ENCODE measurements around the gene LY6G6C. TPM values are rescaled to one million over a fixed set of nuclear protein-coding genes. Genes with fewer than 3 reads are reported as not detected.

Gene LY6G6C
- total and polyA plus RNA-seq, 2 of the 13 experiments (the other 11 are each of a cell fraction or from before 2014, with no cell fraction given), result 0.15 TPM; not detected in 1

DNA sequence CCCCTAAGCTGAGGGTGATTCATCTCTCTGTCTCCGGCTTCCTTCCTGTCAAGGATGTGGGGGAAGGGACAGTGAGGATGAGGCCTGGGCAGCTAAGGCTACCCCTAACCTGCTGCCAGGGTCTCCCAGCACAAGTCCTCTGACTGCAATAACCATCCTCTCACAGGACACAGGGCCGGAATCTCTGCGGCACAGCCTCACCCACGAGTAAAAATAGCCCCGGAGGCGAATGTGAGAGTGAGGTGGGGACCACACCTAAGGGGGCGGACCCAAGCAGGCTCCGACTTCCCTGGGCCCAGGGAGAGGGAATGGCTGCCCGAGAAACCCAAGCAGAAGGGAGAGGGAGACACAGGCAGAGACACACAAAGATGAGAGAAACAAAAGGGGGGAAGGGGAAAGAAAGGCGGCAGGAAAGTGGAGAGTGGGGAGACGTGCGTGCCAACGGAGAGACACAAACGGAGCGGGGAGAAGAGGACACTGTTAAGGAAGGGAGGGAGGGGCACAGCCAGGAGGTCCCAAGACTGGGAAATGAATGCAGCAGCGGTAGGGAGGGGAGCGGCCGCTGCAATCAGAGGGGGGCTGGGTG is 13.4 kb upstream of the LY6G6C start (continued):
- no peak for TF ChIP-seq ZNF737 (CRISPR knock-in tag; IDR thresholded peaks at IDR 0.05; ENCODE audit: borderline replicate concordance)
- TF ChIP-seq, protein P1, sequence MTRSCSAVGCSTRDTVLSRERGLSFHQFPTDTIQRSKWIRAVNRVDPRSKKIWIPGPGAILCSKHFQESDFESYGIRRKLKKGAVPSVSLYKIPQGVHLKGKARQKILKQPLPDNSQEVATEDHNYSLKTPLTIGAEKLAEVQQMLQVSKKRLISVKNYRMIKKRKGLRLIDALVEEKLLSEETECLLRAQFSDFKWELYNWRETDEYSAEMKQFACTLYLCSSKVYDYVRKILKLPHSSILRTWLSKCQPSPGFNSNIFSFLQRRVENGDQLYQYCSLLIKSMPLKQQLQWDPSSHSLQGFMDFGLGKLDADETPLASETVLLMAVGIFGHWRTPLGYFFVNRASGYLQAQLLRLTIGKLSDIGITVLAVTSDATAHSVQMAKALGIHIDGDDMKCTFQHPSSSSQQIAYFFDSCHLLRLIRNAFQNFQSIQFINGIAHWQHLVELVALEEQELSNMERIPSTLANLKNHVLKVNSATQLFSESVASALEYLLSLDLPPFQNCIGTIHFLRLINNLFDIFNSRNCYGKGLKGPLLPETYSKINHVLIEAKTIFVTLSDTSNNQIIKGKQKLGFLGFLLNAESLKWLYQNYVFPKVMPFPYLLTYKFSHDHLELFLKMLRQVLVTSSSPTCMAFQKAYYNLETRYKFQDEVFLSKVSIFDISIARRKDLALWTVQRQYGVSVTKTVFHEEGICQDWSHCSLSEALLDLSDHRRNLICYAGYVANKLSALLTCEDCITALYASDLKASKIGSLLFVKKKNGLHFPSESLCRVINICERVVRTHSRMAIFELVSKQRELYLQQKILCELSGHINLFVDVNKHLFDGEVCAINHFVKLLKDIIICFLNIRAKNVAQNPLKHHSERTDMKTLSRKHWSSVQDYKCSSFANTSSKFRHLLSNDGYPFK (CRISPR knock-in tag; IDR thresholded peaks at IDR 0.05; ENCODE audit: borderline replicate concordance), result no peak; the same call in 1 of the 2 replicates
- peak; percentile 76 for TF ChIP-seq RBM39 (IDR thresholded peaks at IDR 0.05; ENCODE audit: low read depth, low read length, poor library complexity, severe bottlenecking)
- TF ChIP-seq, protein P2, sequence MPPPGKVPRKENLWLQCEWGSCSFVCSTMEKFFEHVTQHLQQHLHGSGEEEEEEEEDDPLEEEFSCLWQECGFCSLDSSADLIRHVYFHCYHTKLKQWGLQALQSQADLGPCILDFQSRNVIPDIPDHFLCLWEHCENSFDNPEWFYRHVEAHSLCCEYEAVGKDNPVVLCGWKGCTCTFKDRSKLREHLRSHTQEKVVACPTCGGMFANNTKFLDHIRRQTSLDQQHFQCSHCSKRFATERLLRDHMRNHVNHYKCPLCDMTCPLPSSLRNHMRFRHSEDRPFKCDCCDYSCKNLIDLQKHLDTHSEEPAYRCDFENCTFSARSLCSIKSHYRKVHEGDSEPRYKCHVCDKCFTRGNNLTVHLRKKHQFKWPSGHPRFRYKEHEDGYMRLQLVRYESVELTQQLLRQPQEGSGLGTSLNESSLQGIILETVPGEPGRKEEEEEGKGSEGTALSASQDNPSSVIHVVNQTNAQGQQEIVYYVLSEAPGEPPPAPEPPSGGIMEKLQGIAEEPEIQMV (CRISPR knock-in tag; IDR thresholded peaks at IDR 0.05; ENCODE audit: low read depth), result no peak
- TF ChIP-seq, protein P3, sequence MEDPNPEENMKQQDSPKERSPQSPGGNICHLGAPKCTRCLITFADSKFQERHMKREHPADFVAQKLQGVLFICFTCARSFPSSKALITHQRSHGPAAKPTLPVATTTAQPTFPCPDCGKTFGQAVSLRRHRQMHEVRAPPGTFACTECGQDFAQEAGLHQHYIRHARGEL (CRISPR knock-in tag; IDR thresholded peaks at IDR 0.05), result no peak
- TF ChIP-seq, protein P4, sequence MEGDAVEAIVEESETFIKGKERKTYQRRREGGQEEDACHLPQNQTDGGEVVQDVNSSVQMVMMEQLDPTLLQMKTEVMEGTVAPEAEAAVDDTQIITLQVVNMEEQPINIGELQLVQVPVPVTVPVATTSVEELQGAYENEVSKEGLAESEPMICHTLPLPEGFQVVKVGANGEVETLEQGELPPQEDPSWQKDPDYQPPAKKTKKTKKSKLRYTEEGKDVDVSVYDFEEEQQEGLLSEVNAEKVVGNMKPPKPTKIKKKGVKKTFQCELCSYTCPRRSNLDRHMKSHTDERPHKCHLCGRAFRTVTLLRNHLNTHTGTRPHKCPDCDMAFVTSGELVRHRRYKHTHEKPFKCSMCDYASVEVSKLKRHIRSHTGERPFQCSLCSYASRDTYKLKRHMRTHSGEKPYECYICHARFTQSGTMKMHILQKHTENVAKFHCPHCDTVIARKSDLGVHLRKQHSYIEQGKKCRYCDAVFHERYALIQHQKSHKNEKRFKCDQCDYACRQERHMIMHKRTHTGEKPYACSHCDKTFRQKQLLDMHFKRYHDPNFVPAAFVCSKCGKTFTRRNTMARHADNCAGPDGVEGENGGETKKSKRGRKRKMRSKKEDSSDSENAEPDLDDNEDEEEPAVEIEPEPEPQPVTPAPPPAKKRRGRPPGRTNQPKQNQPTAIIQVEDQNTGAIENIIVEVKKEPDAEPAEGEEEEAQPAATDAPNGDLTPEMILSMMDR (CRISPR knock-in tag; IDR thresholded peaks at IDR 0.05), result no peak
- TF ChIP-seq ZNF614 (CRISPR knock-in tag; IDR thresholded peaks at IDR 0.05; ENCODE audit: borderline replicate concordance), result peak; percentile 47; the same call in 1 of the 2 replicates
- TF ChIP-seq PHF5A (CRISPR knock-in tag; IDR thresholded peaks at IDR 0.05; ENCODE audit: low read depth, unreplicated experiment), result no peak
- TF ChIP-seq, protein P5, sequence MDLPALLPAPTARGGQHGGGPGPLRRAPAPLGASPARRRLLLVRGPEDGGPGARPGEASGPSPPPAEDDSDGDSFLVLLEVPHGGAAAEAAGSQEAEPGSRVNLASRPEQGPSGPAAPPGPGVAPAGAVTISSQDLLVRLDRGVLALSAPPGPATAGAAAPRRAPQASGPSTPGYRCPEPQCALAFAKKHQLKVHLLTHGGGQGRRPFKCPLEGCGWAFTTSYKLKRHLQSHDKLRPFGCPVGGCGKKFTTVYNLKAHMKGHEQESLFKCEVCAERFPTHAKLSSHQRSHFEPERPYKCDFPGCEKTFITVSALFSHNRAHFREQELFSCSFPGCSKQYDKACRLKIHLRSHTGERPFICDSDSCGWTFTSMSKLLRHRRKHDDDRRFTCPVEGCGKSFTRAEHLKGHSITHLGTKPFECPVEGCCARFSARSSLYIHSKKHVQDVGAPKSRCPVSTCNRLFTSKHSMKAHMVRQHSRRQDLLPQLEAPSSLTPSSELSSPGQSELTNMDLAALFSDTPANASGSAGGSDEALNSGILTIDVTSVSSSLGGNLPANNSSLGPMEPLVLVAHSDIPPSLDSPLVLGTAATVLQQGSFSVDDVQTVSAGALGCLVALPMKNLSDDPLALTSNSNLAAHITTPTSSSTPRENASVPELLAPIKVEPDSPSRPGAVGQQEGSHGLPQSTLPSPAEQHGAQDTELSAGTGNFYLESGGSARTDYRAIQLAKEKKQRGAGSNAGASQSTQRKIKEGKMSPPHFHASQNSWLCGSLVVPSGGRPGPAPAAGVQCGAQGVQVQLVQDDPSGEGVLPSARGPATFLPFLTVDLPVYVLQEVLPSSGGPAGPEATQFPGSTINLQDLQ (CRISPR knock-in tag; IDR thresholded peaks at IDR 0.05), result no peak
- TF ChIP-seq FOSL1 (CRISPR knock-in tag; IDR thresholded peaks at IDR 0.05; ENCODE audit: borderline replicate concordance), result peak; percentile 66; the same call in 1 of the 2 replicates
- no peak for TF ChIP-seq POLR2A (IDR thresholded peaks at IDR 0.05; ENCODE audit: insufficient read depth in 1 of 2, low read depth in 2 of 2, low read length in 2 of 2)
- TF ChIP-seq, protein P6, sequence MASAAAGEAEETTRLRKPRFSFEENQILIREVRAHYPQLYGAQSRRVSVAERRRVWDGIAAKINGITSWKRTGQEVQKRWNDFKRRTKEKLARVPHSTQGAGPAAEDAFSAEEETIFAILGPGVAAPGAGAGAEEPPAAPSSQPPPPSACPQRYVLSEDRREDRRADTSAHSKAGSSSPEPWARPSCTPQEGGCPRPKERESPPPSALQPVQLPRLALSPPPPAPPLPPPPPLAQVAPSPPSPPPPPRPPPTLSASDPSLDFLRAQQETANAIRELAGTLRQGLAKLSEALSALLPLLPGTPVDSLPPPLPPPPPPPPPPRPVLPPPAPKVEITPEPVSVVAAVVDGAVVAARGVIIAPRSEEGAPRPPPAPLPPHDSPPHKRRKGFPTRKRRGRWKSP (CRISPR knock-in tag; IDR thresholded peaks at IDR 0.05), result 0 out of 2 replicates have a peak, but pooled peaks have one; percentile 45
- peak; percentile 52 for TF ChIP-seq POLR2AphosphoS5 (IDR thresholded peaks at IDR 0.05; ENCODE audit: low read depth, low read length)
- peak; percentile 21; the same call in 1 of the 2 replicates for TF ChIP-seq RXRA (CRISPR knock-in tag; IDR thresholded peaks at IDR 0.05)
- peak; percentile 77; the same call in 1 of the 2 replicates for TF ChIP-seq KAT7 (CRISPR knock-in tag; IDR thresholded peaks at IDR 0.05; ENCODE audit: borderline replicate concordance)
- TF ChIP-seq ZSCAN31 (CRISPR knock-in tag; IDR thresholded peaks at IDR 0.05; ENCODE audit: low read depth), result 0 out of 2 replicates have a peak, but pooled peaks have one; percentile 12
- no peak for TF ChIP-seq FLYWCH1 (CRISPR knock-in tag; IDR thresholded peaks at IDR 0.05)
- no peak for TF ChIP-seq BRCA1 (CRISPR knock-in tag; IDR thresholded peaks at IDR 0.05)
- TF ChIP-seq NR3C1 (CRISPR knock-in tag; IDR thresholded peaks at IDR 0.05), result no peak

Measured in HepG2 (cell line).